Common myeloid progenitor, CD34-positive (primary cell): Measurements from ENCODE around the gene ACTN2.

Source experiments
- CTCF ChIA-PET: fragments of 350-600 bp; sonication (Branson Sonifier 250); formaldehyde crosslinking; loops from one replicate; lab custom pipeline; 2021; ENCODE audit warnings: antibody characterized with exemption; lab: Charles Lee
- POLR2A ChIA-PET: fragments of 350-600 bp; sonication (Branson Sonifier 250); formaldehyde crosslinking; loops from one replicate; lab custom pipeline; 2021; ENCODE audit warnings: antibody characterized with exemption; lab: Charles Lee
- DNase-seq, 3 donors: peaks; one replicate each; pipeline versions ENCODE4 v3.0.0 to v3.0.0-alpha.2; 2013
- H3K27ac ChIP-seq, 2 experiments: 1 replicate in 1 of 2; 2 replicates in 1 of 2; pipeline ENCODE4 v1.7.0; 2013; ENCODE audit warnings: inconsistent platforms in 2 of 2, low read length in 2 of 2, mild to moderate bottlenecking in 2 of 2, low read depth in 1 of 2, moderate library complexity in 1 of 2; ENCODE audit not compliant: severe bottlenecking in 2 of 2, insufficient read depth in 1 of 2, poor library complexity in 1 of 2
- H3K27me3 ChIP-seq, 5 experiments: replicated peaks in 2 of 5; 1 replicate in 3 of 5; 2 replicates in 2 of 5; pipeline versions ENCODE4 v1.6.1 to v1.7.0; 2013; ENCODE audit warnings: low read length in 4 of 5, mild to moderate bottlenecking in 2 of 5, moderate library complexity in 2 of 5, inconsistent platforms in 1 of 5; ENCODE audit not compliant: insufficient read depth in 5 of 5, control insufficient read depth in 4 of 5
- H3K36me3 ChIP-seq, 4 experiments: 1 replicate in 2 of 4; 2 replicates in 2 of 4; pipeline versions ENCODE4 v1.6.1 to v1.7.0; 2013; ENCODE audit warnings: low read length in 3 of 4, control low read depth in 1 of 4, mild to moderate bottlenecking in 1 of 4; ENCODE audit not compliant: control insufficient read depth in 4 of 4, insufficient read depth in 4 of 4
- H3K4me1 ChIP-seq, 4 experiments: 1 replicate in 3 of 4; 2 replicates in 1 of 4; pipeline versions ENCODE4 v1.6.1 to v1.7.1; 2013; ENCODE audit warnings: low read length in 3 of 4, mild to moderate bottlenecking in 3 of 4, control low read depth in 1 of 4, inconsistent platforms in 1 of 4, moderate library complexity in 1 of 4; ENCODE audit not compliant: control insufficient read depth in 4 of 4, insufficient read depth in 4 of 4; ENCODE audit errors: control extremely low read depth in 1 of 4
- H3K4me3 ChIP-seq, 7 experiments: 1 replicate in 4 of 7; 2 replicates in 3 of 7; pipeline versions ENCODE4 v1.5.1 to v1.7.0; 2013; ENCODE audit warnings: mild to moderate bottlenecking in 7 of 7, low read length in 6 of 7, moderate library complexity in 6 of 7, inconsistent platforms in 2 of 7, low read depth in 2 of 7, control low read depth in 1 of 7; ENCODE audit not compliant: insufficient read depth in 4 of 7, control insufficient read depth in 1 of 7; ENCODE audit errors: extremely low read depth in 1 of 7
- H3K9me3 ChIP-seq, 5 experiments: 1 replicate in 4 of 5; 2 replicates in 1 of 5; pipeline versions ENCODE4 v1.6.1 to v1.7.1; 2013; ENCODE audit warnings: low read length in 4 of 5, mild to moderate bottlenecking in 2 of 5, inconsistent platforms in 1 of 5, low read depth in 1 of 5, moderate library complexity in 1 of 5; ENCODE audit not compliant: control insufficient read depth in 4 of 5, insufficient read depth in 2 of 5; ENCODE audit errors: control extremely low read depth in 1 of 5
- WGBS: methylation state at CpG from one replicate; pipeline ENCODE4 v1.1.5; 2013; ENCODE audit not compliant: insufficient coverage; 5-methylcytosine and 5-hydroxymethylcytosine counted together

The ACTN2 gene

DNA sequence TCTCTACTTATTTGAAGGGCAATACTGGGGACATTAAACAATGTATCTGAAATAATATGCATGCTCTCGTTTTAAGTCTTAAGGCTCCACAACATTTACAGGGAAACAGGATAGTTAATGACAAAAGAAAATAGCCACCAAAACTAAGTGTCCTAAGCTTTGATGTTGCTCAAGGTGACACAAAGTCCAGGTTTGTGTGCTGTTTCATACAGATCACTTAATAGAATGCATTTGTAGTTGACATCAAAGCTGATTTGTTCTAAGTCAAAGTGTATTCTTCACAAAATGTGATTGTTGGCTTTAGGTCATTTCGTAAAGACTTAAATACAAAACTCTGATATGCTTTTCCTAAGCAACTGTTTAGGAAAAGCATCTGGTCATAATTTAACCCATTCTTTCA lies 71.3 kb downstream of the ACTN2 start:
- ChIA-PET CTCF (interaction anchor here (0.6 to 3.0 kb wide), 2 partner anchors 10 to 110 kb away, joined by 3 to 16 read pairs; no protein-coding TSS in a partner anchor), POLR2A (no interaction called here)

DNA sequence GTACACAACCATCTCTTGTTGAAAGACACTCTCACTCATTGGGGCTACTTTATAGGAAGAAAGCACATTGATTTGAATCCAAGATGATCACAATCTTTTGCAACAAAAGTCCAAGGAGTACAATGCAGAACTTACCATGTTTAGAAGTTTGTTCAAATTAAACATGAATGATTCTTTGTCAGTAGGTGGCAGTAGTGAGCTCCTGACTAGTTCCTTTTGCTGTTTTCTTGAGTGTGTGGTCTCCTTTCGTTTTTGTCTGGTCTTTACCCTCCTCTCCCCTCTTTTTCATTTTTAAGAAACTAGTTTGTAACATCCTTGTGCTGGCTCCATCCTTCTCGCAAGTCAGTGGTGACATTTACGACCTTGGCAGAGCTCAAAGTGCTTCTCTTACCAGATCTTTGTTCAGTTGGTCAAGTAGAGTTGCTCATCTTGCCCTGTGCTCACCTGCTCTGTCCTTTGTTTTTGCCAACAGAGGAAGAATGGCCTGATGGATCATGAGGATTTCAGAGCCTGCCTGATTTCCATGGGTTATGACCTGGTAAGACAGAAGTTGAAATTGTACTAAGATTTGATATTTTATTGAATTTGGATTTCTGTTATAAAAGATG lies 73.1 kb downstream of the ACTN2 start:
- ChIA-PET POLR2A (no interaction called here), CTCF (interaction anchor here (0.7 to 3.0 kb wide), 25 partner anchors 8 to 627 kb away, joined by 3 to 16 read pairs (median 3); partner anchors contain the start of gene MTR)
- DNase-seq = peak; percentile 65 to 80 (median 72)
- no peaks in the 10 kb centered on the region for H3K36me3 ChIP-seq
- 74% methylated on average over 2 of the region's 3 CpGs for WGBS
- no peak overlapping the region for H3K4me3 ChIP-seq
- no peaks in the 10 kb centered on the region for H3K9me3 ChIP-seq
- H3K27ac ChIP-seq = no peak overlapping the region
- peaks cover 0 to 2% (median 0%) of the 10 kb centered on the region in 5 experiments for H3K27me3 ChIP-seq
- H3K4me1 ChIP-seq = no peaks in the 10 kb centered on the region

More for the DNA sequence above, 71.3 kb downstream of the ACTN2 start:
- 86% methylated on average over 1 of the region's 2 CpGs for WGBS
- no peak overlapping the region for H3K4me3 ChIP-seq
- H3K36me3 ChIP-seq = no peaks in the 10 kb centered on the region
- no peaks in the 10 kb centered on the region for H3K9me3 ChIP-seq
- H3K27ac ChIP-seq = no peak overlapping the region
- no peak for DNase-seq
- peaks cover 0 to 2% (median 0%) of the 10 kb centered on the region in 5 experiments for H3K27me3 ChIP-seq
- no peaks in the 10 kb centered on the region for H3K4me1 ChIP-seq

DNA sequence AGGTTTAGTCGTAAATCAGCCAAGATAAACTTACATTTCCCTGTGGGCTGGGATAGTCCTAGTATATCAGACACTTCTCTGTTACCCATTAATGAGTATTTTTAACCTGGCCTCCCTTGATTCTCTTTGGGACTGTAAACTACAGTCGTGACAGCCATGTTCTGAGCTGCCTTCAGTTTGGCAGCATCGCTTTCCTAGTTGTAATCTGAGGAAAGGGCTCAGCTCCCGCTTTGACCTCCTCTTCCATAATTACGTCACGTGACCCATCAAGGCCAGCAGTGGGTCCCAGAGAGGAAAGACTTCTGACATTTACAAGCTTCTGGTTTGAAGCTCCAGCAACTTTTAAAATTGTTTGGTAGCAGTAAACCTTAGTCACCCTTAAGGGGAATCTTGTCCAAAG lies 74.2 kb downstream of the ACTN2 start:
- POLR2A ChIA-PET = no interaction called here

DNA sequence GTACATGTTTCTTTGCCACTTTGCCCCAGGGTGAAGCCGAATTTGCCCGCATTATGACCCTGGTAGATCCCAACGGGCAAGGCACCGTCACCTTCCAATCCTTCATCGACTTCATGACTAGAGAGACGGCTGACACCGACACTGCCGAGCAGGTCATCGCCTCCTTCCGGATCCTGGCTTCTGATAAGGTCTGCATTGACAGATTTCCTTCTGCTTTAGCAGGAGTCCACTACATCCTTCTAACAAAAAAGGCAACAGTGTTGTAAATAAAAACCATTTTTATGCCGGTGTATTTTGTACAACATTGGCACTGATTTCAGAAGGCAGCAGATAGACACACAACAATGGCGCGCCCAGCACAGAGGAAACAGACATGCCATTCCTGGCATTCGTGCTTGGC lies 74.7 kb downstream of the ACTN2 start:
- DNase-seq = no peak
- 95% methylated on average over 14 of the region's 14 CpGs for WGBS
- Histone ChIP-seq H3K4me3 (no peak overlapping the region), H3K27ac (no peak overlapping the region), H3K27me3 (peaks cover 0 to 2% (median 0%) of the 10 kb centered on the region in 5 experiments), H3K9me3 (no peaks in the 10 kb centered on the region), H3K36me3 (no peaks in the 10 kb centered on the region), H3K4me1 (no peaks in the 10 kb centered on the region)
- POLR2A ChIA-PET = no interaction called here
- CTCF ChIA-PET = interaction anchor here (1.4 to 2.3 kb wide), 4 partner anchors 10 to 125 kb away, joined by 3 to 6 read pairs (median 4); partner anchors contain the start of gene MTR

More for the DNA sequence above, 74.2 kb downstream of the ACTN2 start:
- H3K4me3 ChIP-seq = no peak overlapping the region
- CTCF ChIA-PET = interaction anchor here (0.6 to 3.0 kb wide), 12 partner anchors 7 to 157 kb away, joined by 3 to 16 read pairs (median 4); partner anchors contain the start of gene MTR
- WGBS = 93% methylated on average over 3 of the region's 6 CpGs
- no peaks in the 10 kb centered on the region for H3K36me3 ChIP-seq
- H3K27ac ChIP-seq = no peak overlapping the region
- DNase-seq = no peak
- H3K9me3 ChIP-seq = no peaks in the 10 kb centered on the region
- H3K27me3 ChIP-seq = peaks cover 0 to 2% (median 0%) of the 10 kb centered on the region in 5 experiments
- no peaks in the 10 kb centered on the region for H3K4me1 ChIP-seq

DNA sequence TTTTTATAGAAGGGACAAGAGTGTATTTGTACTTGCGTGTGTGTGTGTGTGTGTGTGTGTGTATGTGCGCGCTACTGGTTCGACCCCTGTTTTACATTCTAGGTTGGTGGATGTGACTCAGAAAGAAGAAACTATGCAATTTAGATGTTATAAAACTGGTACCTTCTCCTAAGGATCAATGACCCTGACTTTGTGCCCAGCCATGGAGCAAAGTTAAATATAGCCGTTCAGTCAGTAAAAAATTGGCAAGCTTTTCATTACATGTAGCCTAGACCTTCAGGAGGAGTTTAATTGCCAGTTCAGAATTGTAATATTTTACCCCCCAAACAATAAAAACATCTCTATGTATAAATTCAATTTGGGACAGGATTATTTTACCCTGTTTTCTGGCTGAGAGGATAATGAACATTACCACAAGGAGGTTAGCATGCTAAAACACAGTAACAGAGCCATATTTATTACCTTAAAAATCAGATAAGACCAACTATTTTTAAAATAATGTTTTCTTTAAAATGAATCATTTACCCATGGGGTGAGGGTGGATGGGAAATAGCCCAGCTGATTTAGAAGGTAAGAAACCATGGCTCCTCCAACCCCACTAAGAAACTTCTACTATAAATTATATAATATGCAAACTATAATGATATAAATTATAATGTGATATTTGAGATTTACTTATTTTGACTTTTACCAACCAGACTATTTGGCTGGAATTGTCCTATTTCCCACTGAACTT lies 75.3 kb downstream of the ACTN2 start:
- ChIA-PET POLR2A (no interaction called here), CTCF (interaction anchor here (1.0 kb wide), 1 partner anchor 32 kb away, joined by 4 read pairs; no protein-coding TSS in a partner anchor)
- Histone ChIP-seq H3K4me1 (no peaks in the 10 kb centered on the region), H3K27me3 (peaks cover 0 to 2% (median 0%) of the 10 kb centered on the region in 5 experiments), H3K36me3 (no peaks in the 10 kb centered on the region), H3K27ac (no peak overlapping the region), H3K4me3 (no peak overlapping the region), H3K9me3 (no peaks in the 10 kb centered on the region)
- no peak for DNase-seq
- 93% methylated on average over 2 of the region's 5 CpGs for WGBS

DNA sequence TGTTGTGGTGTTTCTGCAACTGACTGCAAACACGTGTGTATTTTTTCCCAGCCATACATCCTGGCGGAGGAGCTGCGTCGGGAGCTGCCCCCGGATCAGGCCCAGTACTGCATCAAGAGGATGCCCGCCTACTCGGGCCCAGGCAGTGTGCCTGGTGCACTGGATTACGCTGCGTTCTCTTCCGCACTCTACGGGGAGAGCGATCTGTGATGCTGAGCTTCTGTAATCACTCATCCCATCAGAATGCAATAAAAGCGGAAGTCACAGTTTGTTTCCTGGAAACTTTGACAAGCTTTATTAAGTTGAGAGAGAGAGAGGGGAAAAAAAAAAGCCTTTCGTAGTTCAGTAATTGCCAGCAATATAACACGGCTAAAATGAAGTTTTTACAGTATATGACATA lies 76.1 kb downstream of the ACTN2 start:
- DNase-seq = peak; percentile 12 to 61 (median 51)
- Histone ChIP-seq H3K27ac (no peak overlapping the region), H3K9me3 (no peaks in the 10 kb centered on the region), H3K4me1 (no peaks in the 10 kb centered on the region), H3K27me3 (peaks cover 0 to 2% (median 0%) of the 10 kb centered on the region in 5 experiments), H3K36me3 (no peaks in the 10 kb centered on the region), H3K4me3 (peak overlapping the region in 1 of 7 experiments; percentile 8)
- POLR2A ChIA-PET = no interaction called here
- CTCF ChIA-PET = interaction anchor here (1.0 kb wide), 1 partner anchor 33 kb away, joined by 4 read pairs; no protein-coding TSS in a partner anchor
- WGBS = 67% methylated on average over 13 of the region's 15 CpGs
